K562 (cell line): ENCODE results near the gene PLEKHO2.
"Not testable (repeated sequence)": the region's sequence is repeated elsewhere in the genome, so short reads cannot be mapped to it uniquely, and the experiment has no call there.

Experiments used
- KLF16 ChIP-seq: IDR thresholded peaks from 2 replicates; pipeline ENCODE4 v1.6.1; 2016; ENCODE audit warnings: antibody characterized with exemption
- POLR2A ChIP-seq: fragments of 450-650 bp; conservative IDR thresholded peaks from 2 replicates; pipeline ENCODE4 v1.6.1; 2016
- SMARCA4 ChIP-seq: fragments of 450-650 bp; IDR thresholded peaks from 2 replicates; pipeline ENCODE4 v1.6.1; 2016
- SRSF9 ChIP-seq: fragments of 200-400 bp; formaldehyde crosslinking; IDR thresholded peaks from 2 replicates; pipeline ENCODE4 v1.6.1; 2017; ENCODE audit warnings: low read depth, low read length, borderline replicate concordance
- TARDBP ChIP-seq: fragments of 450-650 bp; IDR thresholded peaks from 2 replicates; pipeline ENCODE4 v1.6.1; 2016

- TF ChIP-seq POLR2A, KLF16, TARDBP, SMARCA4, SRSF9: not testable (repeated sequence)
Measured at GRCh38 chr15:64795921-64796320, 45.8 kb upstream of the PLEKHO2 start.
